Motor neuron (in vitro differentiated cells): ENCODE results near the gene ASB16. TPM values are rescaled to one million over a fixed set of nuclear protein-coding genes. Genes with fewer than 3 reads are reported as not detected.

Experiments used
- ATAC-seq, 8 experiments: fragments of 200-7000 bp; cut with Tn5 transposase; replicated peaks in 6 of 8; 2 replicates each; pipeline ENCODE4 v1.8.0; 2021; ENCODE audit warnings: mild to moderate bottlenecking in 8 of 8, moderate library complexity in 8 of 8
- H3K27ac ChIP-seq, 2 donors: fragments of 250-450 bp; sonication (Bioruptor Pico); 2 replicates each; pipeline ENCODE4 v1.9.0; 2021; ENCODE audit warnings: antibody characterized with exemption in 2 of 2, mild to moderate bottlenecking in 2 of 2, moderate library complexity in 1 of 2
- H3K4me1 ChIP-seq, 2 donors: fragments of 250-450 bp; sonication (Bioruptor Pico); replicated peaks in 1 of 2; 2 replicates each; pipeline ENCODE4 v1.6.1; 2021; ENCODE audit warnings: antibody characterized with exemption in 2 of 2, mild to moderate bottlenecking in 2 of 2, moderate library complexity in 1 of 2
- H3K4me3 ChIP-seq, 5 donors: fragments of 250-450 bp; sonication (Bioruptor Pico); 2 replicates each; pipeline ENCODE4 v1.9.0; 2021; ENCODE audit warnings: antibody characterized with exemption in 5 of 5, mild to moderate bottlenecking in 5 of 5, moderate library complexity in 4 of 5
- WGBS, 10 experiments: fragments of 450-650 bp; shearing (Covaris generic); methylation state at CpG; one replicate each; pipeline ENCODE4 v1.0.0; 2022; 5-methylcytosine and 5-hydroxymethylcytosine counted together
- in situ Hi-C, 9 experiments: fragments of 400-800 bp; cut with MboI; loops; one replicate each; pipeline ENCODE4 v1.15.0; 2021; ENCODE audit warnings: low sequenced_read_pairs in 9 of 9, low pct_unique_long_range_greater_than_20kb in 2 of 9; ENCODE audit not compliant: unreplicated experiment in 9 of 9
- total RNA-seq, 8 experiments: library from RNA; unstranded; fragments of 300-600 nt; gene quantifications; 2 replicates each; pipeline versions ENCODE4 v1.2.3 to v1.2.4, GENCODE V29; 2022

Gene ASB16
- total RNA-seq, 8 experiments from 2014 or later, result 0.60 to 3.4 (median 1.5) TPM

DNA sequence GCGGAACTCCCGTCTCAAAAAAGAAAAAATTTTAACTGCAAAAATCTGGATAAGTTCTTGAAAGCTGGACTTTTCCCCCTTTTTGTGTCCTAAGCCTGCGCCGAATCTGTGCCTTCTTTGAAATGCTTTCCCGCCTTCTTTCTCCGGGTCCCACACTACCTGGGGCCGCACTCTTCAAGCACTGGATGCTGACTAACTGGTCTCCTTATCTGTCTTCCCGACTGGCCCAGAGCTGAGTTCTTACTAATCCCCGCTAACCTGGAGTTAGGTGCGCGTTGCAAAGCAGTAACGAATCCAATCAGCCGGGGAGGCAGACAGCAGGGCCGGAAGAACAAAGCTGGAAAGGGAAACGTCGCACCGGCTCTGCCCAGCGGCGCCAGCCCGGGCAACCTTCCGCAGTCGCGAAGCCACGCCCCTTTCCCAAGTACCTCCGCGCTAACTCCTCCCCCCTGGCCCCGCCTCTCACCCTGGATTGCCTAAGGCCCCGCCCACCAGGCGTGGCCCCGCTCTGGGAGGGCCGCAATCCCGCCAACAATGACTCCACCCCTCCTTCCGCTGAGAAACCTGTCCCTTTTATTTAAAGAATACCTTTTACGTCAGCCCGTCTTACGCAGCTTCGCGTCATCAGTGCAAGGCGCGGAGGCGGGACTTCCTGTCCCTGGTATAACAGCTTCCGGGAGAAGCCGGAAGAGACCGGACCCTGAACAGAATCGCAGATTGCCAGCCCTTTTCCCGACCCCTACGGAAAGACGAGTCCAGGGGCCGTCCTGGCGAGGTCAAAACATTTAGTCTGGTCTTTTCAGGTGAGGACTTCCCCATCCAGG is 16.0 kb downstream of the ASB16 start, which contains the start of gene TMUB2:
TMUB2 (plus strand) TSS at position 666 of the 824 bp plus-strand sequence. CDS start 737 bp downstream, outside the sequence.
- peak; percentile 86 to 93 (median 88) for ATAC-seq
- in situ Hi-C loops, result no loop called here
- WGBS, 10 experiments, result 0 to 10% (median 0%) methylated on average over 1 to 10 of the region's 50 CpGs; no CpG with 5 or more reads in 3 of the 10 experiments
- peak within 1 kb of the TSS; percentile 95 for H3K27ac ChIP-seq
- H3K4me3 ChIP-seq, result peak within 1 kb of the TSS; percentile 56 to 79 (median 70)
- H3K4me1 ChIP-seq, result peaks cover 17 to 19% of the 10 kb centered on the region in 2 donors

DNA sequence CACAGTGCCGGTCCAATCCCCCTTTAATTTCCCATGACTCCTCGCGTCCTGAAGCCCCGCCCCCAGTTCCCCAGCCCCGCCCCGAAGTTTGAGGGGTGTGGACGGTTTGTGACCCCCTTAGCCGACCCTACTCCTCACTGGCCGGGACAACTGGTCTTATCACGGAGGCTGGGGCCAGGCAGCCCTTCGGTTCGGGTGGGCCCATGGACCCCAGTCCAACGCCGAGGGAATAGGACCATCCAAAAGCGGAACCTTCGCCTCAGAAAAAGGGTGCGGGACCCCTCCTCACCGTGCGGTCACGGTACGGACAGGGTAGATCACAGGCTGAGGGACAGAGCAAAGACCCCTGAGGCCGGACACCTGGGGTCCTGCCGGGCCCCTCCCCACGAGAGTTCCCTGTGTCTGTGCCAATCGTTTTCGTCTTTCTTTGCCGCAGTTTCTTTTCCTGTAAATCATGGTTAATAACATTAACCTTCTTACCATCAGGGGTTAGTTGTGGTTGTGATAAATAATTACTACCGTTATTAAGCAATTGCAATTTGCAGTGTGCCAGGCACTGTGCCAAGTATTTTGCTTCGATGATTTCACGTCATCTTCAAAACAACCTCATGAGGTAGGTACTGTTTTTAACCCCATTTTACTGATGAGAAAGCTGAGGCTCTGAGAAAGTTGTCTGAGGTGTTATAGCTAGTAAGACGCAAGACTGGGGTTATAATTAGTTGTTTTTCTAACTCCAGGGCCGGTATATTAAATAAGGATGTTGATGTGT is 16.8 kb downstream of the ASB16 start:
- in situ Hi-C loops, result no loop called here
- H3K4me3 ChIP-seq, result peak overlapping the region; percentile 56 to 79 (median 70)
- ATAC-seq, result peak; percentile 40 to 68 (median 61)
- WGBS, 10 experiments, result 0 to 63% (median 10%) methylated on average over 3 to 16 of the region's 32 CpGs
- H3K27ac ChIP-seq, result peak overlapping the region; percentile 95
- H3K4me1 ChIP-seq, result peaks cover 17 to 19% of the 10 kb centered on the region in 2 donors

DNA sequence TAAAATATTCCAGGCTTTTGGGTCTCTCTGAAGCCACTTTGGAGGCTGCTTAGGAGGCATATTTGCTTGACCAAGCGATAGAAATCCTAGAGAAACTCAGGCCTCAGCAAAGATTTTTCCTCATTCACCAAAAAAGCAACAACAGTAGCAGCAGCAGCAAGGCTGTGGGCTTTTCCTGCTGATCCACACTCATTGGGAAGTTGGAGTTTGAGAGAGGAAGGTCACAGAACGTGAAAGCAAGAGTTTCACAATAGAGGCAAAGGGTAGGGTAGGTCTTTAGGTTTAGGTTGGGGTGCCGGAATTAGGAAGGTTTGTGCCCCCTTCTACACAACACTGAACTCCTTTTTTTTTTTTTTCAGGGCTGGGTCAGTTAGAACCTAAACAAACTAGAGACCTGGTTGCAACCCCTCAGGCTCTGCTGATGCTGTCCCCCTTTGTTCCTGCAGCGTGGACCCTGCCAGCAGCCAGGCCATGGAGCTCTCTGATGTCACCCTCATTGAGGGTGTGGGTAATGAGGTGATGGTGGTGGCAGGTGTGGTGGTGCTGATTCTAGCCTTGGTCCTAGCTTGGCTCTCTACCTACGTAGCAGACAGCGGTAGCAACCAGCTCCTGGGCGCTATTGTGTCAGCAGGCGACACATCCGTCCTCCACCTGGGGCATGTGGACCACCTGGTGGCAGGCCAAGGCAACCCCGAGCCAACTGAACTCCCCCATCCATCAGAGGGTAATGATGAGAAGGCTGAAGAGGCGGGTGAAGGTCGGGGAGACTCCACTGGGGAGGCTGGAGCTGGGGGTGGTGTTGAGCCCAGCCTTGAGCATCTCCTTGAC is 18.3 kb downstream of the ASB16 start:
- Histone ChIP-seq H3K27ac (no peak overlapping the region), H3K4me3 (no peak overlapping the region), H3K4me1 (peaks cover 17 to 19% of the 10 kb centered on the region in 2 donors)
- WGBS, 10 experiments, result 25 to 100% (median 88%) methylated on average over 1 to 9 of the region's 12 CpGs; no CpG with 5 or more reads in 1 of the 10 experiments
- no peak for ATAC-seq
- in situ Hi-C loops, result no loop called here

DNA sequence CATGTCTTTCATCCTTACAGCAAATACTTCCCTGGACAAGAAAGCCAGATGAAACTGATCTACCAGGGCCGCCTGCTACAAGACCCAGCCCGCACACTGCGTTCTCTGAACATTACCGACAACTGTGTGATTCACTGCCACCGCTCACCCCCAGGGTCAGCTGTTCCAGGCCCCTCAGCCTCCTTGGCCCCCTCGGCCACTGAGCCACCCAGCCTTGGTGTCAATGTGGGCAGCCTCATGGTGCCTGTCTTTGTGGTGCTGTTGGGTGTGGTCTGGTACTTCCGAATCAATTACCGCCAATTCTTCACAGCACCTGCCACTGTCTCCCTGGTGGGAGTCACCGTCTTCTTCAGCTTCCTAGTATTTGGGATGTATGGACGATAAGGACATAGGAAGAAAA is 20.0 kb downstream of the ASB16 start:
- in situ Hi-C loops, result no loop called here
- Histone ChIP-seq H3K4me3 (no peak overlapping the region), H3K27ac (no peak overlapping the region), H3K4me1 (peaks cover 10% of the 10 kb centered on the region in 2 donors)
- 73 to 100% (median 91%) methylated on average over 1 to 6 of the region's 10 CpGs; no CpG with 5 or more reads in 4 of the 10 experiments for WGBS, 10 experiments
- no peak for ATAC-seq

DNA sequence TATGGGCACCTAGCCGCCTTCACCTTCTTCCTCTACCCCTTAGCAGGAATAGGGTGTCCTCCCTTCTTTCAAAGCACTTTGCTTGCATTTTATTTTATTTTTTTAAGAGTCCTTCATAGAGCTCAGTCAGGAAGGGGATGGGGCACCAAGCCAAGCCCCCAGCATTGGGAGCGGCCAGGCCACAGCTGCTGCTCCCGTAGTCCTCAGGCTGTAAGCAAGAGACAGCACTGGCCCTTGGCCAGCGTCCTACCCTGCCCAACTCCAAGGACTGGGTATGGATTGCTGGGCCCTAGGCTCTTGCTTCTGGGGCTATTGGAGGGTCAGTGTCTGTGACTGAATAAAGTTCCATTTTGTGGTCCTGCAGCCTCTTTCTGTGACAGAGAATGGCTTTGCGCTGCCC is 20.9 kb downstream of the ASB16 start:
- Histone ChIP-seq H3K4me3 (no peak overlapping the region), H3K27ac (no peak overlapping the region), H3K4me1 (peaks cover 8% of the 10 kb centered on the region in 2 donors)
- 80 to 100% (median 89%) methylated on average over 1 to 4 of the region's 5 CpGs; no CpG with 5 or more reads in 4 of the 10 experiments for WGBS, 10 experiments
- in situ Hi-C loops, result no loop called here
- no peak for ATAC-seq

DNA sequence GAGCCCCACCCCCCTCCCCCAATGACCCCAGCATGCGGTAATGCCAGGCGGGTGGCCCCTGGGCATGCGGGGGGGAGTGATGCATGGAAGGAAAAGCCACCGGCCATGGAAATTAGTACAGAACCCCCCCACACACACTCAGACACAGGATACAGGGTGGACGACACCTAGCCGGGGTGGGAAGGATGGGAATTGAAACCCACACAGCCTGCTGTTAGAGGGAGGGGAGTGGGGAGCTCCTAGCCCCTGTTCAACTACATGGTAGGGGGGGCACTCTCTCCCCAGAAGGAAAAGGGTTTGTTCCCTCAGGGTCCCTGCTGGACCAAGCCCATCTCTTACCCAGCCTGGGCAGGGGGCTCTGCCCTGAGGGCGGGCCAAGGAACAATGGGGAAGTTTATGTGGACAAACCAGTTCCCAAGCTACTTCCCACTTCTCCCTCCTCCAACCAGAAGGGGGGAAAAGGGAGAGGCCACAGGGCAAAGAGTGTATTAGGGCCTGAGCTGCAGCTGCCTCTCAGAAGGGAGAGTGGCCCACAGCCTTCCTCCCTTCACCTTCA is 21.5 kb downstream of the ASB16 start:
- WGBS, 10 experiments, result no CpG with 5 or more reads among the region's 7 CpGs
- no peak overlapping the region for H3K27ac ChIP-seq
- ATAC-seq, result peak in 4 of 8 experiments; percentile 4 to 14 (median 6)
- in situ Hi-C loops, result no loop called here
- H3K4me1 ChIP-seq, result peaks cover 8% of the 10 kb centered on the region in 2 donors
- no peak overlapping the region for H3K4me3 ChIP-seq

DNA sequence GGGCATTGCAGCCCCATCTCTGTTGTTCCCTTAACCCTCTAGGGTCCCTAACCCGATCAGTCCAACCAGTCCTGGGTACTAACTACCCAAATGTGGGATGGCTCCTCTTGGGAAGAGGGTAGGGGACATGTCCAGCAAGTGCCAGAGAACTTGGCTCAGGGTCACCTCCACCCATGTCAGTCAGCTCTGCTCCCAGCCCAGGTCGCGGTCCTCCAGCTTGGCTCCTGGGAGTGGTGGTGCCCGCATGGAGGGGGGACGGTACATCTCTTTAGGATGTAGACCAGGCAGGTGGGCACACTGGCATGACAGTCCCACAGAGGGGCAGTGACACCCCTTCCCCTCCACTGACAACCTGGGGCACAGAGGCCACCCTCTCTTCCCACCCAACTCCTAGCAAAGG is 22.2 kb downstream of the ASB16 start:
- in situ Hi-C loops, result no loop called here
- WGBS, 10 experiments, result 92 to 100% (median 96%) methylated on average over 1 to 4 of the region's 5 CpGs; no CpG with 5 or more reads in 5 of the 10 experiments
- no peak overlapping the region for H3K27ac ChIP-seq
- peaks cover 9 to 11% of the 10 kb centered on the region in 2 donors for H3K4me1 ChIP-seq
- ATAC-seq, result peak in 3 of 8 experiments; percentile 5 to 7 (median 6)
- H3K4me3 ChIP-seq, result no peak overlapping the region

DNA sequence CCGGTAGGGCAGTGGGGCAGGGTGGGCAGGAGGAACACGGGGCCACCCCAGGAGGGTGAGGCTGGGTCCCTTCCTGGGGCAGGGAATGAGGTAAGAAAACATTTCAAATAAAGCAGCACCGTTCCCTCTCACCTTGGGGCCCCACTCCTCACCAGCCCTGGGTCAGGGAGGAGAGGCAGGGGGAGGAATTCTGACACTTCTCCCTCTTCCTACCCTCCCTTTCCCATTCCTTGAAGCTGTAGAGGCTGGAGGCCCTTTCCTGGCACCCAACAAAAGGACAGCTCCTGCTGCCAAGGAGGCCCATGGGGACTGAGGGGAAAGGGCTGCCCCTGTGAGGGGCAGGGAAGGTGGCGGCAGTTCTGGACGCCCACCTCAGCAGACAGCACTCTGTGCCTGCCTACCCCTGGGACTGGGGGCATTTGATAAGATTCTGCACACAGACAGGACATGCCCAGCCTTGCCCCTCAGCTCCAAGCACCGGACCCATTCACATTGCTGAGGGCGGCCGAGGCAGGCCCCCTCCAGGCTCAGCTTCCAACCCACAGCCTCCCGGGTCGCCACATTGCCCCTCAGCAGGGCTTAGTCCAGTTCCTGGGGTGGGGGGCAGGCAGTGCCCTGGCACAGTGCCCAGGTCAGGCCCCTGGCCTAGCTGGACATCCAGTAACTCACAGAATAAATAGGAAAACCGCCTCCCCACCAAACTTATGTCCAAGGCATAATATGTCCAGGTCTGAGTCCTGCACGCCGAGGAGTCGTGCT is 23.0 kb downstream of the ASB16 start:
- 80 to 100% (median 100%) methylated on average over 1 to 4 of the region's 14 CpGs; no CpG with 5 or more reads in 4 of the 10 experiments for WGBS, 10 experiments
- peak in 3 of 8 experiments; percentile 3 to 6 (median 3) for ATAC-seq

DNA sequence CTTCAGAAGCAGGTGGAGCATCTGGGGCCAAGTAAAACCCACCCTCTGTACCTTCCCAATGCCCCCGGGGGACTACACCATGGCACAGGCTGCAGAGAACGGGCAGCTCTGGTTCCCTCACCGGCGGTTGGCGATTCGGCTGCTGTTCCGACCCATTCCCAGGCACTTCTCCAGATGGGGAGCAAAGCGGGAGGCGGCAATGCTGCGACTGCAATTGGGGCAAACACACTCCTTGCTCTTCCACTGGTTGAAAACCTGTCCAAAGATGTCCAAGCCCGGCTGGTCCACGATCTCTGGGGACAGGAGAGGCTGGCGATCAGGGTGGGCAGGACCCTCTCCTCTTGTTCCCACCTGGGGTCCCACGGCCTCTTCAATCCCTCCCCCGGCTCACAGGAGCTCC is 26.6 kb downstream of the ASB16 start:
- WGBS, 10 experiments, result 90 to 100% (median 90%) methylated on average over 1 to 2 of the region's 15 CpGs; no CpG with 5 or more reads in 7 of the 10 experiments
- Histone ChIP-seq H3K4me1 (peaks cover 15 to 16% of the 10 kb centered on the region in 2 donors), H3K27ac (no peak overlapping the region), H3K4me3 (no peak overlapping the region)
- in situ Hi-C loops, result no loop called here
- no peak for ATAC-seq

More for the DNA sequence above, 23.0 kb downstream of the ASB16 start:
- Histone ChIP-seq H3K4me3 (no peak overlapping the region), H3K4me1 (peaks cover 11% of the 10 kb centered on the region in 2 donors), H3K27ac (no peak overlapping the region)
- in situ Hi-C loops, result no loop called here

DNA sequence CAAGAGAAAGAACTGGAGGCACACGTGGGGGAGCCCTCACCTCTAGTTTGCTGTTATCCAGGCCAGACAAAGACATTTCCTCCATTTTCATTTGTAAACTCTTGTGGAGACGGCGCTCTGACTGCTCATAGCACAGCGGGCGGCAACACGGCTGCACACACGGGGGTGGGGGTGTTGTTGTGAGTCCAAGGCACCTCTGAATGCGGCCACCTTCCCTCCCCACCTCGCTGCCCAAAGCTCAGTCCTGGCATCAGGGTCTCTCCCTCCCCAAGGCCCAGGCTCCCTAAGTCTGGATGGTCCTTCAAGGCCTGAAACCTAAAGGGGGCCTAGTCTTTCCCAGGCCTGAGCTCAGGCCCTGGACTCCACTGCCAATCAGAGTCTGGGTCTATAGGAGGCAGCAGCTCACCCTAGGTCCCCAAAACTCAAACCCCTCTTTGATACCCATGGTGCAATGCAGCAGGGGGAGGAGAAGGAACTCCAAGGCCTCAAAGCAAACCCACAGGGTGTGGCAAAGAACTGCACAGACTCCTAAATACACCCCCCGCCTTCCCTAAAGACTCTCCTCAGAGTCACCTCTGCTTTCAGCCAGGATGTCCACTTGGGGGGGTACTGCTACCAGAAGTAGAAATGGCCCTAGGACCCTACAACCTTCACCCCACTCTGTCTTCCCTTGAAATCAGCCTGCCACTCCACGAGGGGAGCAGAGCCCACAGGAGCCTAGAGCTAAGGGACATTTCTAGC is 27.6 kb downstream of the ASB16 start:
- Histone ChIP-seq H3K4me1 (peaks cover 15 to 16% of the 10 kb centered on the region in 2 donors), H3K4me3 (peak overlapping the region; percentile 70 to 99 (median 86)), H3K27ac (peak overlapping the region; percentile 97 to 98)
- peak in 3 of 8 experiments; percentile 2 to 16 (median 11) for ATAC-seq
- in situ Hi-C loops, result no loop called here
- WGBS, 10 experiments, result 0 to 100% (median 75%) methylated on average over 1 to 7 of the region's 11 CpGs; no CpG with 5 or more reads in 3 of the 10 experiments
